NK-92 treated with Interleukin-12 subunit alpha and Interleukin-12 subunit beta, amount 100 ng/mL, for 24 hours (cell line): ENCODE data around the gene PRKAA2.
"Not testable (repeated sequence)": the region's sequence is repeated elsewhere in the genome, so short reads cannot be mapped to it uniquely, and the experiment has no call there.

ENCODE experiments used
- DNase-seq: peaks from one replicate; lab custom pipeline; 2025; lab: John Stamatoyannopoulos, UW

Gene PRKAA2

DNA sequence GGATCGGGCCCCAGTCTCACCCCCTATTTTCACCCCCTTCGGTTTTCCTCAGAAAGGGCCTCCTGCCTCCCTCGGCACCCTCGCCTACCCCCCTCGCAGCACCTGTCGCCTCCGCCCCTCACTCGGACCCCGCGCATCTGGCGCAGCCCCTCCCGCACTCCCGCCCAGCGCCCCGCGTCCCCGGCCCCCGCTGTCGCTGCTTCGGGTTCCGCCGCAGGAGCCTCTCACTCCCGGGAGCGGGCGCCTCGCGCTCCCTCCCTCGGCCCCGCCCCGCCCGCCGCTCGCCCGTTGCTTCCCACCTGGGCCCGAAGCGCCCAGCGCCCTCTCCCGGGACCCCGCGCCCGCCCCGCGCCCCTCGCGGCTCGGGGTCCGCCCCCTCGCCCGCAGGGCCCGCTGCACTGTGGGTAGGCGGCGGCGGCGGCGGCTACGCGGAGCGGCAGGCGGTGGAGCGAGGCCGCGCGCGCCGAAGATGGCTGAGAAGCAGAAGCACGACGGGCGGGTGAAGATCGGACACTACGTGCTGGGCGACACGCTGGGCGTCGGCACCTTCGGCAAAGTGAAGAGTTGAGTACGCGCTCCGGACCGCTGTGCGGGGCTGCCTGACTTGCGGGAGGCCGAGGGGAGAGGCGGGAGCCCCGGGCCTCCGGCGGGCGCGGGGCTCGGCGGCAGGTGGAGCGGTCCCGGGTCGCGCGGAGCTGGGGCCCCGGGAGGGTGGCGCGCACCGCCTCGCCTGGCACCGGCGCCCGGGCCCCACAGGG lies at the start of gene PRKAA2:
TSS of gene PRKAA2 (plus strand) at position 396 of the 758 bp plus-strand sequence. CDS start at position 470, 74 bp downstream.
- DNase-seq: no peak

DNA sequence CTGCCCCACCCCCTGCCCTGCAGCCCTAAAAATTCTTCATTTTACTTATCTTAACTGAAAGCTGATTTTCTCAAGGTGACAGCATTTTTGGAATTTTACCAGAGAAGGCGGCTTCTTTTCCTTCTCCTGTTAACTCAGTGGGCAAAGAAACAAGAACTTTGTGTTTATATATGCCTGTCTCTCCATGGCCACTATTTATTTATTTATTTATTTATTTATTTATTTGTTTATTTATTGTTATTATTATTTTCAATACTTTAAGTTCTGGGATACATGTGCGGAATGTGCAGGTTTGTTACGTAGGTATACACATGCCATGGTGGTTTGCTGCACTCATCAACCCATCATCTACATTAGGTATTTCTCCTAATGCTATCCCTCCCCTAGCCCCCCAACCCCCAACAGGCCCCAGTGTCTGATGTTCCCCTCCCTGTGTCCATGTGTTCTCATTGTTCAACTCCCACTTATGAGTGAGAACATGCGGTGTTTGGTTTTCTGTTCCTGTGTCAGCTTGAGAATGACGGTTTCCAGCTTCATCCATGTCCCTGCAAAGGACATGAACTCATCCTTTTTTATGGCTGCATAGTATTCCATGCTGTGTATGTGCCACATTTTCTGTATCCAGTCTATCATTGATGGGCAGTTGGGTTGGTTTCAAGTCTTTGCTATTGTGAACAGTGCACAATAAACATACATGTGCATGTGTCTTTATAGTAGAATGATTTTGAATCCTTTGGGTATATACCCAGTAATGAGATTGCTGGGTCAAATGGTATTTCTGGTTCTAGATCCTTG lies 49.5 kb upstream of the PRKAA2 start:
- DNase-seq: not testable (repeated sequence)

DNA sequence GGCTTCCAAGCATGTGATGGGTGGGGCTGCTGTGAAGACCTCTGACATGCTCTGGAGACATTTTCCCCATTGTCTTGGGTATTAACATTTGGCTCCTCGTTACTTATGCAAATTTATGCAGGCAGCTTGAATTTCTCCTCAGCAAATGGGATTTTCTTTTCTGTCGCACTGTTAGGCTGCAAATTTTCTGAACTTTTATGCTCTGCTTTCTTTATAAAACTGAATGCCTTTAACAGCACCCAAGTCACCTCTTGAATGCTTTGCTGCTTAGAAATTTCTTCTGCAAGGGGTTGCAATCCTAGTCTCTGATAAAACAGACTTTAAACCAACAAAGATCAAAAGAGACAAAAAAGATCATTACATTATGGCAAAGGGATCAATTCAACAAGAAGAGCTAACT lies 35.0 kb upstream of the PRKAA2 start:
- DNase-seq: not testable (repeated sequence)

DNA sequence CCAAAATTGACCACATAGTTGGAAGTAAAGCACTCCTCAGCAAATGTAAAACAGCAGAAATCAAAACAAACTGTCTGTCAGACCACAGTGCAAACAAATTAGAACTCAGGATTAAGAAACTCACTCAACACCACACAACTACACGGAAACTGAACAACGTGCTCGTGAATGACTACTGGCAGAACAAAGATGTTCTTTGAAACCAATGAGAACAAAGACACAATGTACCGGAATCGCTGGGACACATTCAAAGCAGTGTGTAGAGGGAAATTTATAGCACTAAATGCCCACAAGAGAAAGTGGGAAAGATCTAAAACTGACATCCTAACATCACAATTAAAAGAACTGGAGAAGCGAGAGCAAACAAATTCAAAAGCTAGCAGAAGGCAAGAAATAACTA lies 34.3 kb upstream of the PRKAA2 start:
- DNase-seq: not testable (repeated sequence)

DNA sequence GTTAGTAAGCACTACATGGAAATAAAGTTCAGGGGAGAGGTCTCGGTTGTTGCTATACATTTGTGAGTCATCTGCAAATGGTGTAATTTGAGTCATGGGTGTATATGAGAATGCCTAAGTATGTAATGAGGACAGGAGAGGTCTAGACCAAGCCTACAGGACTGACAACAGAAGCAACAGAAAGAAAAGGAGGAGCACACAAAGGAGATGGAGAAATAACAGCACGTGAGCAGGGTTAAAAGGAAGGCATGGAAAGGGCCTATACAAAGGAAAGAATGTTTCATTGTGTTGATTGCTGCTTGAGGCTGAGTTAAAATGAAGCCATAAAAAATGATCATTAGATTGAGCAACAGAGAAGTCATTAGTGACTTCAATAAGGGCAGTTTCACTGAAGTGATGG lies 28.0 kb upstream of the PRKAA2 start:
- DNase-seq: no peak

DNA sequence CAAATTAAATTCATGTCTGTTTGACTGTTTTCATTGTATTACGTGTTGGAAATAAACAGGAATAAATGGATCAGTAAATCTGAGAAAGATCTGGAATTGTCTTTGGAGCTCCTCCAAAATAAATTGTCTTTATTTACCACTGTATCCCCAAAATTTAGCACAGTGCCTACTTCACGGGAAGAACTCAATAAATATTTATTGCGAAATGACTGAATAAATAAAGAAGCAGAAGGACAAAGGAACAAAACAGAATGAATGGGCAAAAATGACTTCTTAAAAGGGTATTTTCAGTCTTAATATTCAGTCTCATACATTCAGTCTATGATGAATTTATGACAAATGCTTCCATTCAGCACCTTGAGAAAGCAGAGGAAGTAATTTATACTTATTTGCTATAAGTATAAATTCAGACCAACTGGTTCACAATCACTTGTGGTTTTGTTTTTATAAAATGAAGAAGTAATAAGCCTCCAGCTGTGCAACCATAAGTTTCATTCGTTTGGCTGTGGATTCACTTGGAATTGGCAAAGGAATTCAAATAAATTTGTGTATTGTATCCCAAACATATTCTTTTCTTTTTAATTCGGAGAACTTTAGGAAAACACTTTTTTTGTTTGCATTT lies 19.2 kb upstream of the PRKAA2 start:
- no peak for DNase-seq

DNA sequence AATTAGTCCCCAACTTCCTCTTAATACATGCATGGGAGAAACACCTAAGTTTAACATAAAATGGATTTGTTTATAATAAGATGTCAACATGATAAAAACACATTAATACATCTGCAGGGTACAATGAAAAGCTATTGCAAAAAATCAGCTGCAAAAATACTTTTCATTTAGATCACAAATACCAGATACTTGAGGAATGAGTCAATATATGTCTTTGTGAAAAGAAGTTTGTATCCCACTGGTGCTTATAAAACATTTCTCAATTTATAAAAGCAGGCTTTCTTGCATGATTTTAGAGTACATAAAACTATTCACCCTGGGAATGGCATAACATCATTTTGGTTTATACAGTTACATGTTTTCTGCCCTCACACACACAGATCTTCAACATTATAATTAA lies 18.6 kb upstream of the PRKAA2 start:
- no peak for DNase-seq

DNA sequence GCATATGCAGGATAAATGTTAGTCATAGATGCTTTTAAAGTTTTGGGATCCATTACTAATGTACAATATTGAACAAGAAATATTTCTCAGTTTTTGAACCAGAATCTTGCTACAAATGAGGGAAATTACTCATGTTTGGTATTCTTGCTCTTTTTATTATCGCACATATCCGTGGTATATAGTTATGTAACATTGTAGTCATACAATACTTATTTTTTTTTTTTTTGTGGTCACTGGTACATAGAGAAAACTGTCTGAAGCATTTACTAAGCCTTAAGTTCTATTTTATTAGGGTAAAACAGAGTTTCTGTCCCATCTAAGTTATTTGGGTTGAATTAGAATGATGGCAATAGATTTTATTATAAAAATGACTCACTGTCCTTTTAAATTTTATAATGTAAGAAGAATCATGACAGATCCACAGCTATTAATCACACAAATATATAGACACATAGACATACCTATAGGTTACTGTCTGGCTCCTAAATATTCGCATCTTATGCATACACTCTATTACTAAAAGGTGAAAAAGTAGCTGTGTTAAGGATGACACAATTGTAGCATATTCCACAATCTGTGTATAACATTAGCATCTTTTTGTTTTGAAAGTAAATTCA lies 18.0 kb upstream of the PRKAA2 start:
- DNase-seq: no peak

DNA sequence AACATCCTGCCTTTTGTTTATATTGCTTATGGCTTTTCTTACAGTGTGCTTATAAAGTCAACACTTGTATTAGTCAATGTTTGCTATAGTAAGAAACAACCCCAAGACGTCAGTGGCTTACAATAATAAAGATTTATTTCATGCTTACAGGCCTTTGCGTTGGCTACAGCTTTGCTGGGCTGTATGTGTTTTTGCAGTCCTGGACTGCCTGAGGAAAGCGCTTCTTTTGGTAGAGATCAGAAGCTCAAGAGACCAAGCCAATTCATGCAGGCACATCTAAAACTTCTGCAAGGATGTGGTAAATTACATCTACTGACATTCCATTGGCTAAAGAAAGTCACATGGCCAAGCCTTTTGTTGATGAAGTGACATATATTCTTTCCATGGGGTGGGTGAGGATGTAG lies 17.5 kb upstream of the PRKAA2 start:
- no peak for DNase-seq

DNA sequence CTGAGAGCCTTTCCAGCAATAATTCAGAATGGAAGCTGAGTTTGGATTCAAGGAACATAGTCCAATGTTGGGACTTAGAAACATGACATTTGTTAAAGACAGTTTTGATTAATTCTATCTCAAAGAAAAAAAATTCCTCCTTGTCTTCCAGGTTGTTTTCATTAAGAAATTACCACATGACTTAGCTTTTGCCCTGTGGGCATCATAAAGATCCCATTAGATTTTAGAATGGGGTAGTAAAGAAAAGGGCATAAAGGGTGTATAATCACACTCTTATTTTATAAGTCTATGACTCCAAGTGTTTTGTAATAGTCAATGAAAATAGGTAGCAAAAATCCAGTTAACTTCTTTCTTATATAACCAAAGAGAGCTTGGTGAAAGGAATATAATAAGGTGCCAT lies 14.3 kb upstream of the PRKAA2 start:
- no peak for DNase-seq

DNA sequence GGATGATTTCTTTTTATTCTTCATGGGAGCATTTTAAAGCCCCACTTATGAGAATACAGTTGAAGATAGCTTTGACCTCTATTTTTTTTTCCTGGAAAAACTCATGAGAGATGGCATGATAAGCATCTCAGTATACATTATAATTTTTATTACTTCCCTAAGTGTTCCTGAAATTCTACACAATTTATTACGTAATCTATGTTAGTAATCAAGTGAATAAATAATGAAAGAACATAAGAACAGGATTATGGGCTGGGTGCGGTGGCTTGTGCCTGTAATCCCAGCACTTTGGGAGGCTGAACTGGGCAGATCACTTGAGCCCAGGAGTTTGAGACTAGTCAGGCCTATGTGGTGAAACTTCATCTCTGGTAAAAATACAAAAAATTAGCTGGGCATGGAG lies 13.2 kb upstream of the PRKAA2 start:
- no peak for DNase-seq

DNA sequence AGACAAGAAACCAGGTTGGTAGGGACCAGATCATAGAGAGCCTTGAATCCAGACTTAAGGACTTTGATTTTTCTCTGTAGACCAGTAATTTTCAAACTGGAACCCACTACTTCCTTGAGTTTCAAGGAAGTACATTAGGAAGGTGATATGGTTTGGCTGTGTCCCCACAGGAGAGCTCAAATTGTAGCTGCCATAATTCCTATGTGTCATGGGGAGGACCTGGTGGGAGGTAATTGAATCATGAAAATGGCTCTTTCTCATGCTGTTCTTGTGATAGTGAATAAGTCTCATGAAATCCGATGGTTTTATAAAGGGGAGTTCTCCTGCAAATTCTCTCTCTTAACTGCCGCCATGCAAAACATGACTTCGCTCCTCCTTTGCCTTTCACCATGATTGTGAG lies 10.1 kb upstream of the PRKAA2 start:
- DNase-seq: no peak

DNA sequence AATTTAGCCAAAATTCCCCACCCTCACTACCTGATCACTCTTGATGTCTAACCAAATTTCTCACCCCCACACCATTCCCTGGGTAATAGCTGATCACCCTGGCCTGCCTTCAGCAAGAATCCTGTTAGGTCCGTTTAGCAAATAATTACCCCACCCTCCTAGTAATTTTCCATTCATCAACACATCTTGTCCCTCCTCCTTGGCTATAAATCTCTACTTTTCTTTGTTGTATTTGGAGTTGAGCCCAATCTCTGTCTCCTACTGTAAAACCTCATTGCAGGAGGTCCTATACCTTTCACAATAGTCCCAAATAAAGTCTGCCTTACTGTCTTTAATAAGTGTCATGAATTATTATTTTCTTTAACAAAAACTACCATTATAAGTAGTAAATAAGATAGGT lies 6.9 kb upstream of the PRKAA2 start:
- no peak for DNase-seq

DNA sequence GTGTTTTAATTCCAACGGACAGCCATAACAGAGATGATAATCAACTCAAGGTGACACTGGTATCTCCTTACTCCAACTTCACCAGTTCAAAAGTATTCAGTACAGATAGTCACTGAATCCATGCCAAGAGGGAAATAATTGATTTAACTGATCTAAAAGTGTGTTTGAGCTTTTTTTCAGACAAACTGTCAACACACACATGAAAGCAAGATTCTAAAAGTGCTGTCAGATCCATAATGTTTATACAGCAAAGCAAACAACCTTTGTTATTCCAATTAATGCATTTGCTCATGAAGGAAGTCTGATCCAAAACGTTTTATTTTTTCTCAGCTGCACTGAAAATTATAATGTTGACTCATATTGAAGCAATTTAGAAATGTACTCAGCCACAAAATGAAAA lies 5.9 kb upstream of the PRKAA2 start:
- DNase-seq: no peak

DNA sequence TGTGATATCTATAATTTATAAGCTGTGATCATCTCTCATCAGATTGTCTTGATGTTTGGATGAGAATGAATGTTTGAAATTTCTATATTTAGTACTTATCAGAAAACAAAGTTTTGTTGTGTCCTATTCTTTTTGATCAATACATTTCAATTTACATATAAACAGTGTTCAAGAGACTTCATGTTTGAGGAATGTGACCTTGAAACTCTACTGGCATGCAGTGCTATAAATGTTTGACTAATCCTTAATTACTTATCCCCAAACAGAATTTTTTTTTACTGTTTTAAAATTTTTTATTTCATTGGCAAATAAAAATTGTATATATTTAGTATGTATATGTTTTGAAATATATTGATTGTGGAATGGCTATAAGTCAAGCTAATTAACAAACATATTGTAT lies 1.5 kb upstream of the PRKAA2 start:
- DNase-seq: no peak

DNA sequence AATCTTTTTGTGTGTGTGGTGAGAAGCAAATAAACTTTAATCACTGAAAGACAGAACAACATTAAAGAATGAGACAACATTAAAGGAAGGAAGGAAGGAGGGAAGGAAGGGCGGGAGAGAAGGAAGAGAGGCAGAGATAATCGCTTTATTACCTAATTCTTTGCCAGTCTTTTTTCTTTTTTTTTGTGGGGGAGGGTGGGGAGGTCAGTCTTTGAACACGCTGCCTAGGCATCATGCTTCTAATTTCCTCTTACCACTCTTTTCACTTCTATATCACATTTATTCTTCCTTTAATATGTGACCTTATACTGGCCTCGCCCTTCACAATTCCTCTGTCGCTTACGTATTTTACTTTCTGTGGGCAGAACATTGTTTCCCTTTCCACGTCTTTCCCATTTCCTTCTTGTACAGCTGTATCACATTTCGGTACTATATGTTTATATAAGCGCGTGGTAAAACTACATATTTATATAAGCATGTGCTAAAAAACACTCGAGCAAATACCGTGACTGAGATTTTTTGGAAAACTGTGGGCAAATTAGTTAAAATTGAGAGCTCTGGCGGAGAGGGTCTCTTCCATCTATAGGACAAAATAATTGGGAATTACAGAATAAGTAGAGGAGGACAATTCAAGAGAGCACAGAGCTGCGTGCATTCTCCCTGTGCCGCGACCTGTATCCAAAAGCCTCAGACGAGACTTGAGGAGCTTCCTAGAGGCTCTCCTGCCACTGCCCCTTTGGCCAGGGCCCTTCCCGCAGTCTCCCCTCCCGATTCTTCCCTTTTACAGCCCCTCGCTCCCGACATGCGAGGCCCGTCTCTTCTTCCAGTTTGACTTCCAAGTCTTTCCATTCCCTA lies 823 bp upstream of the PRKAA2 start:
- no peak for DNase-seq

DNA sequence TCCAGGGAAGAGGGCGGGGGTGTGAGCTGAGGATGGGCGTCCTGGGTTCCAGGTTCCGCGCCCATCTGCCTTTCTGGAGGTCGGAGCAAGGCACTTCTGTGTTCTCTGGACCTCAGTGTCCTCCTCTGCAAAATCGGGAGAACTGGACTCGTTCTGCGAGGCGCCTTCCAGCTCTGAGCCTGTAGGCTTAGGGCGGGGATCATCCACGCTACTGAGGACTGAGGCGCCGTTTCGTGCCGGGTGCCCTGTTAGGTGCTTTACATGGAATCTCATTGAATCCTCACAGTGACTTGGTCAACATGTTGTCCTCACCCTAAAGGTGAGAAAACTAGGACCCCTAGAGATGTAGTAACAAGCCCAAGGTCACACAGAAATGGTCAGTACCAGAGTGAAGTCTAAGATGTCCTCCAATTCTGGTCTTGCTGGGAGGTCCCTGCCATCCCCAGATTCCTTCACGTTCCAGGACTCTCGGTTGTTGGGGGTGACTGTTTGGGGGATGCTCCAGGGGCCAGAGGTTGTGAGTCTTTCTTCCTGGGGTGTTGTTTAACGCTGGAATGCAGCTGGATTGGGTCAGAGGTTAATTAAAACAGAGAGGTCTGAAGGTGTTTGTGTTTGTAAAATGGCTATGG lies 677 bp downstream of the PRKAA2 start:
- DNase-seq: no peak

DNA sequence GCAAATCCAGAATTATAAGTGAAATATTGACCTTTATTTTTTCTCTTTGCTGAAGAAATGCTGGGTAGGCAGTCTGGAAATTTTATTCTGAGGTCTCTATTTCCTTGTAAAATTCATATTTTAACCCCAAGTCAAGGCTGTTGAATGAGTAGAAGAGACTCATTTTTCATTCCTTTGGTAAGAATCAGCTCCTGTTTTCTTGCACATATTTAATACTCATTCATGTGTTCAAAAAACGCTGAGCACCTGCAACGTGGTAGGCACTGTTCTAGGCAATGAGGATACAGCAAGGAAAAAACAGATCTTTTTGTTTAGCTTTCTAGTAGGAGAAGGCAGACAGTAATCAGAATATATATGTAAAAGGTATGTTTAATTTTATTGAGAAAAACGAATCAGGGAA lies 1.5 kb downstream of the PRKAA2 start:
- no peak for DNase-seq

DNA sequence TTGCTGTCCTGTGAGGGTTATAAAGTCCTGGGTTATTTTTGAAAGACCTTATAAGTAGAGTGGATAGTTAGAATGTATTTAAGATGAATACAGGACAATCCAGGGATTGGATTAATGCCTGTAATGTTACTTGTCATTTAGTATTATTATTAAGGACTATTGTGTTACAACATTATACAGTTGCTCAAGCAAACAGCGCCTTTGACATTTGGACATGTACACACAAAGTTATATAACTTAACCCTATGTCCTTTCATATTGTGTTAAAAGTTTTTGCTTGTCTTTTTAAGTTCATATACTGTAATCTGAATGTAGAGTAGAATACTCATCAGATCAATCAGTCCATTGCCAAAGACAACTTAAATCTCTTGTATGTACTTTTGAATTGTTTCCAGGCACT lies 2.0 kb downstream of the PRKAA2 start:
- no peak for DNase-seq

DNA sequence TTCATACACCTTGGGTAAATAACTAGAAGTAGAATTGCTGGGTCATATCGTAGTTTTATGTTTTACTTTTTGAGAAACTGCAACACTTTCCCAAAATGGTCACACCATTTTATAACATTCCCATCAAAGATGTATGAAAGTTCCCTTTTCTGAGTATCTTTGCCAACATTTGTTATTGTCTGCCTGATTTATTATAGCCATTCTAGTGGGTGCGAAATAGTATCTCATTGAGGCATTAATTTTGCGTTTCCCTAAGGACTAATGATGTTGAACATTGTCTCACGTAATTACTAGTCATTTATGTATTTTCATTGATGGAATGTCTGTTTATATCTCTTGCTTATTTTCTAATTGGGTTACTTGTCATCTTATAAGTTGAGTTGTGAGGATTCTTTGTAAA lies 3.4 kb downstream of the PRKAA2 start:
- no peak for DNase-seq
